ENCODE measurements around the gene PIKFYVE. TPM values are rescaled to one million over a fixed set of nuclear protein-coding genes. Genes with fewer than 3 reads are reported as not detected.

The PIKFYVE gene
- total RNA-seq, 1 experiment from 2014 or later, result 26.4 TPM

DNA sequence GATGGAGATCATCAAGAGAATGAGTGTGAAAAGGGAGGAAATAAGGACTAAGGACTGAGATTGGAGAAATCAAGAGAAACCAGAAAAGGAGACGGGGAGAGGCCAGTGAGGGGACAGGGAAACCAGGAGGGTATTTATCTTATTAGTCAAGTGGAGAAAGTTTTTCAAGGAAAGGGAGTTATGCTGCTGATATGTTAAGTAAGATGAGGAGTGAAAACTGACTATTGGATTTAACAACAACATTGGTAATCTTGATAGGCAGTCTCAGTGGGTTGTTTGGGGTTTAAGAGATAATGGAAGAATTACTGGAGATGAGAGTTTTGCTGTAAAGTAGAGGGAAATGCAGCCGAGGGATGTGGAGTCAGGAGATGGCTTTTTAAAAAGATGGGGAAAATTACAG lies 30.6 kb downstream of the PIKFYVE start:
- Mint-ChIP-seq H3K27ac (ENCODE audit: unreplicated experiment) (no peak overlapping the region), H3K4me3 (ENCODE audit: low read depth, unreplicated experiment) (no peak overlapping the region), H3K27me3 (ENCODE audit: unreplicated experiment) (no peaks in the 10 kb centered on the region), H3K36me3 (ENCODE audit: insufficient read depth, unreplicated experiment) (peaks cover 6% of the 10 kb centered on the region), H3K9me3 (ENCODE audit: low read depth, unreplicated experiment) (no peaks in the 10 kb centered on the region), H3K4me1 (ENCODE audit: low read depth, unreplicated experiment) (no peaks in the 10 kb centered on the region)
- TF ChIP-seq, protein P1, sequence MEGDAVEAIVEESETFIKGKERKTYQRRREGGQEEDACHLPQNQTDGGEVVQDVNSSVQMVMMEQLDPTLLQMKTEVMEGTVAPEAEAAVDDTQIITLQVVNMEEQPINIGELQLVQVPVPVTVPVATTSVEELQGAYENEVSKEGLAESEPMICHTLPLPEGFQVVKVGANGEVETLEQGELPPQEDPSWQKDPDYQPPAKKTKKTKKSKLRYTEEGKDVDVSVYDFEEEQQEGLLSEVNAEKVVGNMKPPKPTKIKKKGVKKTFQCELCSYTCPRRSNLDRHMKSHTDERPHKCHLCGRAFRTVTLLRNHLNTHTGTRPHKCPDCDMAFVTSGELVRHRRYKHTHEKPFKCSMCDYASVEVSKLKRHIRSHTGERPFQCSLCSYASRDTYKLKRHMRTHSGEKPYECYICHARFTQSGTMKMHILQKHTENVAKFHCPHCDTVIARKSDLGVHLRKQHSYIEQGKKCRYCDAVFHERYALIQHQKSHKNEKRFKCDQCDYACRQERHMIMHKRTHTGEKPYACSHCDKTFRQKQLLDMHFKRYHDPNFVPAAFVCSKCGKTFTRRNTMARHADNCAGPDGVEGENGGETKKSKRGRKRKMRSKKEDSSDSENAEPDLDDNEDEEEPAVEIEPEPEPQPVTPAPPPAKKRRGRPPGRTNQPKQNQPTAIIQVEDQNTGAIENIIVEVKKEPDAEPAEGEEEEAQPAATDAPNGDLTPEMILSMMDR (IDR thresholded peaks at IDR 0.05; ENCODE audit: unreplicated experiment), result no peak
- BruUV-seq (replicated peaks), result no TSS peak
- intact Hi-C loops (cut with micrococcal nuclease; ENCODE audit: unreplicated experiment), result no loop called here
- CTCF ChIA-PET, result no interaction called here
- no peak for DNase-seq

DNA sequence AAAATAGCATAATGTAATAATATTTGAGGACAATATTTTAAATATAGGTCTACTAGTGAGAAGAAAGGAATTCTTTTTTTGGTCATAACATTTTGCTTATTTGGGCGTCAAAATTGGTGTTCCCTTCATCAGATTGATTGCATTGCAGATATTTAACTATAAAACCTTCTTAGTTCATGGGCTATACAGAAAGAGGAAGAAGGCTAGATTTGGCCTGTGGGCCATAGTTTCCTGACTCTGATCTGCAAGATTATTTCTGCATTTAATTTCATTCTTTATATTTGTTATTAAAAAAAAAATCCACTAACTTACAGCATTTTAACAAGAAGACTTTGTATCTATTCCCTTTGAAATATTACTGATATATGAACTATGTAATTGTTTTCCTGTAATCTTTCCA lies 31.9 kb downstream of the PIKFYVE start:
- TF ChIP-seq, protein P1 (IDR thresholded peaks at IDR 0.05; ENCODE audit: unreplicated experiment), result no peak
- no TSS peak for BruUV-seq (replicated peaks)
- Mint-ChIP-seq H3K4me1 (ENCODE audit: low read depth, unreplicated experiment) (no peaks in the 10 kb centered on the region), H3K36me3 (ENCODE audit: insufficient read depth, unreplicated experiment) (no peaks in the 10 kb centered on the region), H3K9me3 (ENCODE audit: low read depth, unreplicated experiment) (no peaks in the 10 kb centered on the region), H3K4me3 (ENCODE audit: low read depth, unreplicated experiment) (no peak overlapping the region), H3K27me3 (ENCODE audit: unreplicated experiment) (no peaks in the 10 kb centered on the region), H3K27ac (ENCODE audit: unreplicated experiment) (no peak overlapping the region)
- intact Hi-C loops (cut with micrococcal nuclease; ENCODE audit: unreplicated experiment), result no loop called here
- DNase-seq, result no peak
- CTCF ChIA-PET, result no interaction called here

DNA sequence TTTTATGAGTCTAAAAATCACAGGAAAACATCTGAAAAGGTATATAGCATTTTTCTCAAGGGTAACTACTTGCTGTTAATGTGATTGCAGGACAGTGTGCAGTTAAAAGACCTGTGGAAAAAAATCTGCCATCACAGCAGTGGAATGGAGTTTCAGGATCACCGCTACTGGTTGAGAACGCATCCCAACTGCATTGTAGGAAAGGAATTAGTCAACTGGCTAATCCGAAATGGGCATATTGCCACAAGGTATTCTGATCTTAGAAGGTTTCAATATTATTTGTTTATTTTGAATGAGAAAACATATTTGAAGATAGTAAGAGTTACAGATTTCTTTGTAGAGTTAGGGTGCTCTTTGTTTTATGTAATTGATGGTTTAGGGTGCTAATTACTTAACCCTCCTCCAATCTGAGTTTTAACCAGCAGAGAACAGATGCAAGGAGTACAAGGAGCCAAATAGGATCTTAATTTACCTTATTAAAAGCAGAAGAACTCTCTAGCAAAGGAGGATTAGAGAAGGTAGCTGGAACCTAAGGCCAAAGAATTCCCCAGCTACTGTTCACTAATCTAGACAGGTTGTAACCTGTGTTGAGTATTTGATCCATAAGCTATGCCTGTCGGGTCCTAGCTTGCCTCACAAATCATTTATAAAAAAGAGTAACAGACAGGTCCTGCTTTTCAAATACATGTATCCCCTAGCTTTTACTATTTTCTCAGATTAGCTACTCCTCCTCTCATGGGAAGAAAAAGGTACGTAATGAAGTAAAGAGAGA lies 35.0 kb downstream of the PIKFYVE start:
- H3K36me3 Mint-ChIP-seq (ENCODE audit: insufficient read depth, unreplicated experiment), result peaks cover 11% of the 10 kb centered on the region
- BruUV-seq (replicated peaks), result no TSS peak

DNA sequence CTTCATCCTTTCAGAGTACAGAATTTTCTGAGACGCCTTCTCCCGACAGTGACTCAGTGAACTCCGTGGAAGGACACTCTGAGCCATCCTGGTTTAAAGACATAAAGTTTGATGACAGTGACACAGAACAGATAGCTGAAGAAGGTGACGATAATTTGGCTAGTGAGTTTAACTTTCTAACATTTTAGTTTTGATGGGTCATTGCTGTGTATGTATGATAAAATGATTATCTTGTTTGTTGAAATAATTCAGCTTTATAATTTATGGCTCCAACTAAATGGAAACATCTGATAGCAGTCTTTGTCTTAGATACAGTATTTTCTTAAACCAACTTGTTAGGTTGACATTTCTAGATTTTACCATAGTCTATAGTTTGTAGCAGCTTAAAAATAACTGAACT lies 38.1 kb downstream of the PIKFYVE start:
- CTCF ChIA-PET, result interaction anchor here (0.5 kb wide), 1 partner anchor 305 kb away, joined by 4 read pairs; no protein-coding TSS in a partner anchor
- Mint-ChIP-seq H3K36me3 (ENCODE audit: insufficient read depth, unreplicated experiment) (peaks cover 14% of the 10 kb centered on the region), H3K4me3 (ENCODE audit: low read depth, unreplicated experiment) (no peak overlapping the region), H3K27me3 (ENCODE audit: unreplicated experiment) (no peaks in the 10 kb centered on the region), H3K4me1 (ENCODE audit: low read depth, unreplicated experiment) (no peaks in the 10 kb centered on the region), H3K27ac (ENCODE audit: unreplicated experiment) (no peak overlapping the region), H3K9me3 (ENCODE audit: low read depth, unreplicated experiment) (no peaks in the 10 kb centered on the region)
- DNase-seq, result no peak
- TF ChIP-seq, protein P1 (IDR thresholded peaks at IDR 0.05; ENCODE audit: unreplicated experiment), result no peak
- no TSS peak for BruUV-seq (replicated peaks)
- intact Hi-C loops (cut with micrococcal nuclease; ENCODE audit: unreplicated experiment), result no loop called here

More for the DNA sequence above, 35.0 kb downstream of the PIKFYVE start:
- Mint-ChIP-seq H3K27ac (ENCODE audit: unreplicated experiment) (no peak overlapping the region), H3K4me3 (ENCODE audit: low read depth, unreplicated experiment) (no peak overlapping the region), H3K27me3 (ENCODE audit: unreplicated experiment) (no peaks in the 10 kb centered on the region), H3K4me1 (ENCODE audit: low read depth, unreplicated experiment) (no peaks in the 10 kb centered on the region), H3K9me3 (ENCODE audit: low read depth, unreplicated experiment) (no peaks in the 10 kb centered on the region)
- TF ChIP-seq, protein P1 (IDR thresholded peaks at IDR 0.05; ENCODE audit: unreplicated experiment), result no peak
- intact Hi-C loops (cut with micrococcal nuclease; ENCODE audit: unreplicated experiment), result no loop called here
- CTCF ChIA-PET, result interaction anchor here (0.9 kb wide), 1 partner anchor 33 kb away, joined by 3 read pairs; no protein-coding TSS in a partner anchor
- DNase-seq, result no peak
